GM12878 (cell line): Measurements from ENCODE around the gene TLX2.

Experiments
- HDAC2 ChIP-seq: fragments of 200-600 bp; sonication (generic); IDR thresholded peaks from 2 replicates; pipeline ENCODE4 v1.6.1; 2017
- NRF1 ChIP-seq: conservative IDR thresholded peaks from 2 replicates; pipeline ENCODE4 v1.6.1; 2011; ENCODE audit warnings: mild to moderate bottlenecking, low read depth, low read length, improper control_type of control experiment
- TF ChIP-seq, protein P1 (sequence below): IDR thresholded peaks from 2 replicates; pipeline ENCODE4 v1.6.1; 2012; ENCODE audit warnings: low read depth, low read length, improper control_type of control experiment

DNA sequence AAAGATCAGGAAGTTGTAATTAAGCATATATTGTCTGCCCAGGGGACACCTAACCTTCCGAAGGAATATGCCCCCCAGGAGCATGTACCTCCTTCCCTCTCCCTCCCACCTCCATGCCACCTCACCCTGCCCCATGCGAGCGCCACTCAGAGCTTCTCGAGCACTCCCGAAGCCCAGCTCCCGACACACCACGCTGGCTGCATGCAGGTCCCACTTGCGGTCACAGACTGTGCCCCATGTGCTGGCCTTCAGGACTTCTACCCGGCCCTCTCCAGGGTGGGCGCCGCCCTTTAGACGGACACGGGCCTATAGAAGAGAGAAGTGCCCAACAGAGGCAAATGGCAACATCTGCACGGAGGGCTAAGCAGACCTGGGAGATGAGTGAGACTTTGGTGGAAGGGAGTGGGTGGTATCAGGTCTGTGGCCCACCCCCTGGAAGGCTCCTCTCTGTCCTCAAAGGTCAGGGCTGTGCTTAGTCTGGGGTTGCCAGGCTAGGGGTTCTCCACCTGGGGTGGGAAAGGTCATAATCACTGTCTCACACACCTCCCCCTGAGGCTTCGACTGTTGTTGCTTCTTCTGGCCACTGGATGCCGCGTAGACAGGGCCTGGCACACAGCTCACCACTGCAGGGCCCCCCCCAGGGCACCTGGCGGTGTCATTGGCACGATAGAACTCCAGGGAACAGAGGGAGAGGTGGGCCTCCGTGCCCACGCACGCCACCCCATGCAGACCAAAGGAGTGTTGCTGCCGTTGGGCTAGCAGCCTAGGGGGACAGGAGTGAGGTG, 22.1 kb downstream of the TLX2 start:
- TF ChIP-seq HDAC2 (no peak), NRF1 (no peak)
- TF ChIP-seq, protein P1, sequence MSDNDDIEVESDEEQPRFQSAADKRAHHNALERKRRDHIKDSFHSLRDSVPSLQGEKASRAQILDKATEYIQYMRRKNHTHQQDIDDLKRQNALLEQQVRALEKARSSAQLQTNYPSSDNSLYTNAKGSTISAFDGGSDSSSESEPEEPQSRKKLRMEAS = no peak
